ENCODE data around the gene LYPD5.

LYPD5 gene

GRCh38 chr19:43797118-43797517 is 5.1 kb downstream of the LYPD5 start:
- no peak overlapping the region for H3K4me3 ChIP-seq (ENCODE audit: low read length)
- no peak for TF ChIP-seq ZNF274 (IDR thresholded peaks at IDR 0.05; ENCODE audit: low read depth, low read length)

DNA sequence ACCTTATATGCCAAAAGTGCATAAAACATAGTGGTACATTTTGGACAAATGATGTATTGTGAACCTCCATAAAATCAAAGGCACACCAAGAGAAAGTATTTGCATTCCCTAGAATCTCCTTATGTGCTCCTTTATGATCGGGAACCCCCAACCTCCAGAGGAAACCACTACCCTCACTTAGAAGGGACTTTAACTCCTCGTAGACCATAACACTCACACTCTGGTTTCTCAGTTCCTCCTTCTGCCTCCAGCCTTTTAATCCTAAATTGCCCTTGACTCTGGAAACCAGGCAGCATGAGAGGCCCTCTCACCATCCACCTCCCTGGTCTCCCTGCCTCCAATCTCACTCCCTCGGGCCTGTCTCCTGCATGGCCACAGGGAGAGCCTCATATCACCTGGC is 11.7 kb downstream of the LYPD5 start:
- TF ChIP-seq ZNF274 (IDR thresholded peaks at IDR 0.05; ENCODE audit: low read depth, low read length), result no peak
- H3K4me3 ChIP-seq (ENCODE audit: low read length), result no peak overlapping the region

DNA sequence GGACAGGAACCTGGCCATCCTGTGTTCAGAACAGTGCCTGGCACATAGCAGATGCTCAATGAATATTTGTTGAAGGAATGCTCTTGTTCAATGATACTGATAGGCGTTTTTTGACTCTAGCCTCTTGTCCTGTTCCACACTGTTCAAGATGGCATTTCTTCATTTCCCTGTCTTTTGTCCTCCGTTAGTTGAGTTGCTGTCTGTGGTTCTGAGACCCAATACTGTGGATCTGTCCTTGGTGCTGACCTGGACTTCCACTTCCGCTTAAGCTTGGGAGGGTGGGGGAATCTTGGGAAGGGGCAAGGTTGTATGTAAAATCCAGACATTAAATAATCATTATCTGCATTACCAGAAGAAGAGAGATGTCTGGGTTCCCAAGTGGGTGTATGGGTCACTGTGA is 13.2 kb downstream of the LYPD5 start:
- TF ChIP-seq ZNF274 (IDR thresholded peaks at IDR 0.05; ENCODE audit: low read depth, low read length), result no peak

DNA sequence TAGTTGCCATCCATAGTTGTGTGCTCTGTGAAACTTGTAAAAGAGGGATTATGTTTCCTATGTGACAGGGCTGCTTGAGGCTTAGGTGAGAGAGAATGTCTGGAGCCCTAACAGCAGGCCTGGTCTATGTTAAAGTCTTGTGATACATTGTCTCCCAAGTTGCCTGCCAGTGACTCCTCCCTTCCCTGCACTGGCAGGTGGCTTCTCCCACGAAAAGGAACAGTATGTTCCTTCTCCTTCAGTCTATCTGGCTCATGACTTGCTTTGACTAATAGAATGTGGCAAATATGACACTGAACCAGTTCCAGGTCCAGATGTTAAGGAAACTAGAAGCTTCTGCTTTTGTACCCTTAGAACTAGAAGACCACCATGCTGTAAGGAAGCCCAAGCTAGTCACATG is 15.6 kb downstream of the LYPD5 start:
- no peak for TF ChIP-seq ZNF274 (IDR thresholded peaks at IDR 0.05; ENCODE audit: low read depth, low read length)
- no peak overlapping the region for H3K4me3 ChIP-seq (ENCODE audit: low read length)

More for the DNA sequence above, 13.2 kb downstream of the LYPD5 start:
- H3K4me3 ChIP-seq (ENCODE audit: low read length), result no peak overlapping the region

- TF ChIP-seq ZNF274 (IDR thresholded peaks at IDR 0.05; ENCODE audit: low read depth, low read length), result no peak
- H3K4me3 ChIP-seq (ENCODE audit: low read length), result no peak overlapping the region
Observed at GRCh38 chr19:43784981-43785808, 17.1 kb downstream of the LYPD5 start.

DNA sequence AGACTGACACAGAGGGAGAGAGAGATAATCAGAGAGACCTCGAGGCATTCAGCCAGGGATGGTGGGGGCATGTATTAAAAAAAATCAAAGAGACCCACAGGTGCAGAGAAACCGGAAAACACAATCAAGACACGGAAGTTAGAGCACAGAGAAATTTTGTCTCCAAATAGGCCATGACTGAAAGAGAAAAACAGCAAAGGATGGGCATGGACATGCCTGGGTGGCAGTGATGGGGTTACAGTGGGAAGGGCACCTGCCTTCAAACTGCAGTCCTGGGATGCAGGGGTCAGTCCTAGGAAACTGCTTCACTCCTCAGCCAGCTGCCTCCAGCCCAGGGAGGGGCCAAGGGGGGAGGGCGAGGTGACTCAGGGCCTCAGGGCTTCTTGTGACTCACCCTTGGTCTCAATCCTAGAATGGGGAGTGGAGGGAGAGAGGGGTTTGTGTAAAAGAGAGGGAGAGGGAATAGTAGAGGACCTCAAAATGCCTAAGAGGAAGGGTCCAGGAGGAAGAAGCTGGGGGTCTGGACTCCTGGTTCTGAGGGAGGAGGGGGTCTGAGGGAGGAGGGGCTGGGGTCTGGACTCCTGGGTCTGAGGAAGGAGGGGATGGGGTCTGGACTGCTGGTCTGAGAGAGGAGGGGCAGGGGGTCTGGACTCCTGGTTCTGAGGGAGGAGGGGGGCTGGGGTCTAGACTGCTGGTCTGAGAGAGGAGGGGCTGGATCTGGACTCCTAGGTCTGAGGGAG is 17.8 kb downstream of the LYPD5 start:
- H3K4me3 ChIP-seq (ENCODE audit: low read length), result no peak overlapping the region
- no peak for TF ChIP-seq ZNF274 (IDR thresholded peaks at IDR 0.05; ENCODE audit: low read depth, low read length)

- H3K4me3 ChIP-seq (ENCODE audit: low read length), result no peak overlapping the region
- TF ChIP-seq ZNF274 (IDR thresholded peaks at IDR 0.05; ENCODE audit: low read depth, low read length), result no peak
Observed at GRCh38 chr19:43783636-43784035, 18.6 kb downstream of the LYPD5 start.

- H3K4me3 ChIP-seq (ENCODE audit: low read length), result no peak overlapping the region
- TF ChIP-seq ZNF274 (IDR thresholded peaks at IDR 0.05; ENCODE audit: low read depth, low read length), result no peak
Observed at GRCh38 chr19:43782689-43783231, 19.5 kb downstream of the LYPD5 start.

DNA sequence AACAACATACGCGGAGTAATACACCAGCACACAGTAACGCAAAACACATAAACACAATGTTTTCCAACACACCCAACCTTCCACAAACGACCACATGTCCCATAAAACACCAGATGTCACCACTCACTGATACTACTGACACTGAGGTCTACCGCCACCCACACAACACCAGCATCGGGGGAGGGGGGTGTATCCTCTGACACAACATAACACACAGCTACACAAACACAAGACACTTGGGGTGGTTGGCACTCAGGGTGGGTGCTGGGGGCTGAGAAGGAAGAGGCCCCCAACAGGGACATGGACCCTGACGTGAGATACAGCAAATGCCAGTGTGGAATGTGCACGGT is 20.0 kb downstream of the LYPD5 start:
- no peak overlapping the region for H3K4me3 ChIP-seq (ENCODE audit: low read length)
- no peak for TF ChIP-seq ZNF274 (IDR thresholded peaks at IDR 0.05; ENCODE audit: low read depth, low read length)

DNA sequence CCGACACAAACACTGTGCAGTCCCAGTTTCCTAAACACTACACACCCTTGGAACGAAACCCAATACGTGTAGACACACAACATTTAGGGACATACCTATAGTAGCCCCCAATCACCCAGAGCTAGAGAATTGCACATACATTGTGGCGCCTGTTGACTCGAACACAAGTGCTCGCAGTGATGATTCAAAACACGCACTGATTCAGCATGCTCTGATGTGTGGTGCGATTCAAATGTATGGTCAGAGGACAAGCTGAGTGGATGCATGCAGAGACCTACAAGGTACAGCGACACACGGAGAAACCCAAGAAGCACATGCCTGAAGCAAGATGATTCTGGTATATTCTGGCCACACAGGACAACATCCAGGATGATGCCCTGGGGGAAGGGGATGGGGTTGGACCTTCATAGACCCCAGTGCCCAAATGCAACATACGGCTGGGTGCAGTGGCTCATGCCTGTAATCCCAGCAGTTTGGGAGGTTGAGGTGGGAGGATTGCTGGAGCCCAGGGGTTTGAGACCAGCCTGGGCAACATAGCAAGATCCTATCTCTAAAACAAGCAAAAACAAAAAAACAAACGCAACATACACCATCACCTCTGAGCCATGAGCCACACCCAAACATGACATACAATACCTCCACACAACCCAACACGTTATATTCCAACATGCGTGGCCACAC is 20.5 kb downstream of the LYPD5 start:
- H3K4me3 ChIP-seq (ENCODE audit: low read length), result no peak overlapping the region
- no peak for TF ChIP-seq ZNF274 (IDR thresholded peaks at IDR 0.05; ENCODE audit: low read depth, low read length)

DNA sequence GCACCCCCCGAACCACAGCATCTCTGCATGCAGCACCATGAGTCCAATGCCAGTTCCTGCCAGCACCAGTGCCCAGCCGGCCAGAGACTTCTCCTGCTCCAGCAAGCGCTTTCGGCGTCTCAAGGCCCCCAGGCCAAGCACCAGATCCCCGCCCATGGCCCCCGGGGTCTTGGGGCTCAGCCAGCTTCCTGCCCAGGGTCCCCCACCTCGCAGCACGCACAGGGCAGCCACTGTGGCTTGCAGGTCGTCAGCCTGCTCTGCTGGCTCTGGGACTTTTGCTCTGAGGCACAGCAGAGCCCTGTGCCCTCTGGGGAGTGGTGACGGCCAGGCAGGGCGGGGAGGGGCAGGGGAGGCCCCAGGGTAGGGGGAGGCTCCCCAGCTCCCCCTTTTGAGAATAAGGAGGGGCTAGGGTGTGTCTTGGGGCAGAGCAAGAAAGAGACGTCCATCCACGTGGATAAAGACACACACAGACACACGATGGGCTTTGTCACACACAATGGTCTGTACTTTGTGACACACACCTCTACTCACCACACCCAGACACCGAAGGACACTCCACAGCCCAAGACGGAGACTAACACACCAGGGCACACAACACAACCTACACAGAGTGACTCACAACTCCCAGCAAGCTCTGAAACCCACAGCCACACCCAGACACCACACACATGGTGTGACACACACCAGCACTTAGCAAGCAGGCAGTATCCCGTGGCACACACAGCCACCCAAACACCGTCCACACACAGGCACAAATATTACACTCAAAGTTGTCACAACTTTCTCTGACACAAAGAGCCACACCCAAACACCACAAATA is 21.3 kb downstream of the LYPD5 start, which contains the start of gene KCNN4:
Gene KCNN4 (minus strand): TSS at position 268 of the 820 bp plus-strand sequence. CDS start 112 bp downstream, at position 156.
- peak within 1 kb of the TSS; percentile 73 for H3K4me3 ChIP-seq (ENCODE audit: low read length)
- TF ChIP-seq ZNF274 (IDR thresholded peaks at IDR 0.05; ENCODE audit: low read depth, low read length), result no peak

GRCh38 chr19:43779820-43780219 is 22.4 kb downstream of the LYPD5 start:
- TF ChIP-seq ZNF274 (IDR thresholded peaks at IDR 0.05; ENCODE audit: low read depth, low read length), result no peak
- peak overlapping the region; percentile 73 for H3K4me3 ChIP-seq (ENCODE audit: low read length)

DNA sequence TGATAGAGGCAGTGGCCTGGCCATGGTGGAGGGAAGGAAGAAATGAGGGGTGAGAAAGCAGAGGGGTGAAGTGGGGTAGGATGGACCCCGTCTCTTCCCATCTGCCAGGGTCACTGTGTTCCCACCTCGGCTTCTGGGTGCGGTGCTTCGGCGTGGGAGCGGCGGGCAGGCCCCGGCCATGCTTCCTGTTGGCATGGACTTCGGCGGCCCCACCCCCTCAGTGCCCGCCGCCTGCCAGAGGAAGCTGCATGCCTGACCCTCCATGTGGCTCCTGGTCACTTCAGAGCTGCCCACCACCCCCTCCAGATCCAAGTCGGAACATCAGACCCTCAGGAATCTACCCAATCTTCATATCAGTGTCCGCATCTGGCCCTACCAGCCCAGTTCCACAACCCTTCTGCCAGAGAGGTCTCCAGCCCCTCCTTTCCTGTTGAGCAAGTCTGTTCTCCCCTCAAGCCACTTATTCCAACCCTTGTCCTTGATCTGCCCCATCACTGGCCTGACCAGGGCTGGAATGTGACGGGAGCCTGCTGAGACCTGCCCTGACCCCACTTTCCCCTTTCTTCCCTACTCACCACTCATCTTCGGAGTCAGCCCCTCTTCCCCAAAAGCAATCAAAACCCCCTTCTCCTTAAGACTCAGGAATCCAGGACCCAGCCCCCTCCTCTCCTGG is 23.0 kb downstream of the LYPD5 start:
- TF ChIP-seq ZNF274 (IDR thresholded peaks at IDR 0.05; ENCODE audit: low read depth, low read length), result no peak
- H3K4me3 ChIP-seq (ENCODE audit: low read length), result peak overlapping the region; percentile 73

Data from GM08714 (cell line).